BLaER1 treated with 17β-estradiol and CSF1 and Interleukin-3, amounts not matched to agents 10 nM and 100 nM (cell line): ENCODE data around the gene SLC49A4.
A peak's percentile ranks its signal among the peaks of the same experiment; 100 is the strongest.

Experiments
- H3K27ac ChIP-seq, 11 experiments: shearing (Covaris generic); formaldehyde crosslinking; 2 replicates each; pipeline ENCODE4 v1.8.1; 2022
- H3K27me3 ChIP-seq, 11 experiments: shearing (Covaris generic); formaldehyde crosslinking; 2 replicates each; pipeline ENCODE4 v1.8.1; 2022
- H3K36me3 ChIP-seq, 11 experiments: shearing (Covaris generic); formaldehyde crosslinking; 2 replicates each; pipeline ENCODE4 v1.8.1; 2022
- H3K4me1 ChIP-seq, 10 experiments: shearing (Covaris generic); formaldehyde crosslinking; 2 replicates each; pipeline ENCODE4 v1.8.1; 2022
- H3K4me2 ChIP-seq, 11 experiments: shearing (Covaris generic); formaldehyde crosslinking; 2 replicates each; pipeline ENCODE4 v1.8.1; 2022
- H3K4me3 ChIP-seq, 10 experiments: shearing (Covaris generic); formaldehyde crosslinking; 2 replicates each; pipeline ENCODE4 v1.8.1; 2022
- H3K9ac ChIP-seq, 11 experiments: shearing (Covaris generic); formaldehyde crosslinking; 2 replicates each; pipeline ENCODE4 v1.8.1; 2022
- H3K9me3 ChIP-seq, 11 experiments: shearing (Covaris generic); formaldehyde crosslinking; replicated peaks in 1 of 11; 2 replicates each; pipeline ENCODE4 v1.8.1; 2022
- H4K20me1 ChIP-seq, 11 experiments: shearing (Covaris generic); formaldehyde crosslinking; 2 replicates each; pipeline ENCODE4 v1.8.1; 2022
- Cebpa-rat ChIP-seq, 11 experiments: shearing (Covaris generic); IDR thresholded peaks; 2 replicates each; pipeline ENCODE4 v1.8.1; 2022

The SLC49A4 gene

DNA sequence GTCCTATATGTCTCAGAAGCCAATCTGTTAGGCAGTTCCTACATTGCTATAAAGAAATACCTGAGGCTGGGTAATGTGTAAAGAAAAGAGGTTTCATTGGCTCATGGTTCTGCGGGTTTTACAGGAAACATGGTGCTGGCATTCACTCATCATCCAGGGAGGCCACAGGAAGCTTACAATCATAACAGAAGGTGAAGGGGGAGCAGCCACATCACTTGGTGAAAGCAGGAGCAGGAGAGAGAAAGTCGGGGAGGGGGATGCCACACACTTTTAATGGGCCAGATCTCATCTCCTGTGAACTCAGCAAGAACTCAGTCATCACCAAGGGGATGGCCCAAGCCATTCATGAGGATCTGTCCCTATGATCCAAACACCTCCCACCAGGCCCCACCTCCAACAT, 9.1 kb downstream of the SLC49A4 start:
- Histone ChIP-seq H3K27me3 (no peaks in the 10 kb centered on the region), H3K4me2 (no peak overlapping the region), H4K20me1 (peaks cover 0 to 37% (median 0%) of the 10 kb centered on the region in 11 experiments; a peak in 2 of 22 replicates), H3K9ac (no peak overlapping the region), H3K27ac (no peak overlapping the region), H3K9me3 (no peaks in the 10 kb centered on the region), H3K4me1 (peaks cover 0 to 15% (median 0%) of the 10 kb centered on the region in 10 experiments; a peak in 4 of 20 replicates), H3K4me3 (no peak overlapping the region), H3K36me3 (peaks cover 0 to 31% (median 0%) of the 10 kb centered on the region in 11 experiments; a peak in 7 of 22 replicates)
- TF ChIP-seq Cebpa-rat (IDR thresholded peaks at IDR 0.05) = no peak

GRCh38 chr3:122810734-122811133, 15.9 kb downstream of the SLC49A4 start:
- peaks cover 0 to 15% (median 0%) of the 10 kb centered on the region in 11 experiments; a peak in 2 of 22 replicates for H4K20me1 ChIP-seq
- H3K27me3 ChIP-seq = no peaks in the 10 kb centered on the region
- no peak overlapping the region for H3K4me3 ChIP-seq
- no peak overlapping the region for H3K9ac ChIP-seq
- no peak overlapping the region for H3K27ac ChIP-seq
- TF ChIP-seq Cebpa-rat (IDR thresholded peaks at IDR 0.05) = no peak
- H3K36me3 ChIP-seq = peaks cover 0 to 74% (median 0%) of the 10 kb centered on the region in 11 experiments; a peak in 6 of 22 replicates
- H3K4me1 ChIP-seq = no peaks in the 10 kb centered on the region
- H3K9me3 ChIP-seq = no peaks in the 10 kb centered on the region
- H3K4me2 ChIP-seq = no peak overlapping the region

DNA sequence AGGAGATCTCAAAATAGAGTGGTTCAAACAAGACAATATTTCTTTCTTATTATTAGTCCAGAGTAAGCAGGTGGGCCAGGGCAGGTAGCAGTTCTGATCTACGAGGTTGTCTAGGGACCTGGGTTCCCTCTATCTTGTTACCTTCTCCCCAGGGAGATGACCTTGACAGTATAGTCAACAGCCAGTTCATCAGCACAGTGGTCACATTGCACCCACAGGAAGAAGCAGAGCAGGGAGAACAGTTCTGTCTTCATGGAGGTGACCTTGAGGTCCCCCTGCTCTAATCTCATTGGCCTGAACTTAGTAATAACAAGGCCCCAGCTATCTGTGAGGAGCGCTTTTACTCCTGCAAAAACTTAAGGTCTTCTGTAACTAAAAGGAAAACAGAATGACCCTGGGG, 21.7 kb downstream of the SLC49A4 start:
- no peak for TF ChIP-seq Cebpa-rat (IDR thresholded peaks at IDR 0.05)
- H3K4me1 ChIP-seq = no peaks in the 10 kb centered on the region
- H3K9ac ChIP-seq = no peak overlapping the region
- H4K20me1 ChIP-seq = peaks cover 0 to 1% (median 0%) of the 10 kb centered on the region in 11 experiments; a peak in 1 of 22 replicates
- H3K27me3 ChIP-seq = no peaks in the 10 kb centered on the region
- H3K4me3 ChIP-seq = no peak overlapping the region
- H3K27ac ChIP-seq = no peak overlapping the region
- peaks cover 0 to 7% (median 5%) of the 10 kb centered on the region in 11 experiments; a peak in 6 of 22 replicates for H3K9me3 ChIP-seq
- no peak overlapping the region for H3K4me2 ChIP-seq
- H3K36me3 ChIP-seq = peaks cover 0 to 57% (median 0%) of the 10 kb centered on the region in 11 experiments; a peak in 7 of 22 replicates

DNA sequence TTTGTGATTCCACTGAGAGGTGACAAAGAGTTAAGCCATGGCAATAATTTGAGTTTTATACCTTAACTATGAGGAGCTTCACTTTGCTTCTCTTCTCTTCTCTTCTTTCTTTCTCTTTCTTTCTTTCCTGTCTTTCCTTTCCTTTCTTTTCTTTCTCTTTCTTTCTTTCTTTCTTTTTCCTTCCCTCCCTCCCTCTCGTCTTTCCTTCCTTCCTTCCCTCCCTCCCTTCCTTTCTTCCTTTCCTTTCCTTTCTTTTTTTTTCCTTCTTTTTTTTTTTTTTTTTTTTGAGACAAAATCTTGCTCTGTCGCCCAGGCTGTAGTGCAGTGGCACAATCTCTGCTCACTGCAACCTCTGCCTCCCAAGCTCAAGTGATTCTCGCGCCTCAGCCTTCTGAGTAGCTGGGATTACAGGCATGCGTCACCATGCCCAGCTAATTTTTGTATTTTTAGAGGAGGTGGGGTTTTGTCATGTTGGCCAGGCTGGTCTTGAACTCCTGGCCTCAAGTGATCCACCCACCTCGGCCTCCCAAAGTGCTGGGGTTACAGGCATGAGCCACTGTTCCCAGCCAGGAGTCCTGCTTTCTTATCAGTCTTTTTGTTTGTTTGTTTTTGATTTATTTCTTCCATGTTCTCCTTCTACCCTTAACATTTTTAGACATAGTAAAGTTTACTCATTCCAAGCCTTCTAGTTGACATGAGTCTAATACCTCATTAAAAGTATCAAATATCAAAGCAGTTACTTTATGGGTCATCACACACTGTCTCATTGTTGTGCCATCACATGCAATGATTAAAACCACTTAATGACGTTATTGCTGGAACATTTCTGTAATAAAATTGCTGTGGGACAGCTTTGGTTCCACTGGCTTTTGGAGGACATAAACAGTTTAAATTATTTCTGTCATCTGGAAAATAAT, 29.9 kb downstream of the SLC49A4 start:
- Histone ChIP-seq H4K20me1 (no peaks in the 10 kb centered on the region), H3K27me3 (no peaks in the 10 kb centered on the region), H3K4me1 (peaks cover 0 to 54% (median 0%) of the 10 kb centered on the region in 10 experiments; a peak in 6 of 20 replicates), H3K9me3 (peaks cover 0 to 7% (median 5%) of the 10 kb centered on the region in 11 experiments; a peak in 6 of 22 replicates), H3K36me3 (peaks cover 6 to 53% (median 13%) of the 10 kb centered on the region in 11 experiments; a peak in 16 of 22 replicates), H3K4me2 (peak overlapping the region in 3 of 11 experiments; percentile 33 to 87 (median 71); a peak in 5 of 22 replicates), H3K4me3 (no peak overlapping the region), H3K27ac (peak overlapping the region in 3 of 11 experiments; percentile 64 to 81 (median 79); a peak in 6 of 22 replicates), H3K9ac (peak overlapping the region in 2 of 11 experiments; percentile 35 to 50; a peak in 2 of 22 replicates)
- TF ChIP-seq Cebpa-rat (IDR thresholded peaks at IDR 0.05) = no peak

GRCh38 chr3:122825460-122825859, 30.6 kb downstream of the SLC49A4 start:
- H4K20me1 ChIP-seq = no peaks in the 10 kb centered on the region
- H3K27ac ChIP-seq = peak overlapping the region in 3 of 11 experiments; percentile 64 to 81 (median 79); a peak in 6 of 22 replicates
- H3K9me3 ChIP-seq = peaks cover 0 to 6% (median 4%) of the 10 kb centered on the region in 11 experiments; a peak in 6 of 22 replicates
- peaks cover 0 to 54% (median 0%) of the 10 kb centered on the region in 10 experiments; a peak in 6 of 20 replicates for H3K4me1 ChIP-seq
- TF ChIP-seq Cebpa-rat (IDR thresholded peaks at IDR 0.05) = no peak
- peak overlapping the region in 3 of 11 experiments; percentile 33 to 87 (median 71); a peak in 6 of 22 replicates for H3K4me2 ChIP-seq
- H3K27me3 ChIP-seq = no peaks in the 10 kb centered on the region
- peaks cover 6 to 49% (median 13%) of the 10 kb centered on the region in 11 experiments; a peak in 16 of 22 replicates for H3K36me3 ChIP-seq
- peak overlapping the region in 3 of 11 experiments; percentile 22 to 72 (median 47); a peak in 4 of 22 replicates for H3K9ac ChIP-seq
- no peak overlapping the region for H3K4me3 ChIP-seq

DNA sequence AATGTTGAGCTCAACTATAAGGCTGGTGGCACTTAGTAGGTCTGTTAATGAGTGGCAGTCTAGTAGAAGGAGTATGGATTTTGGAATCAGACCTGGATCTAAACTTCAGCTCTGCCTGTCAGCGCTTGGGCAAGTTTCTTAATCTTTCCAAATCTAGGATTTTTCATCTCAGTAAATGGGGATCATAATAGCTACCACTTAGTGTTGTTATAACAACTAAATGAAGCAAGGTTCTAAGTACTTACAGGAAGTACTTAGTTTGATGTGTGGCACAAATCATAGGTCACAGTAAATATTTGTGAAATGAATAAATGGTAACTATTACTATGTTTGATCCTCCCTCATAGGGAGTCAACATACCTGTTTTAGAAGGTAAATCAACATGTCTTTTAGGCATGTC, 31.4 kb downstream of the SLC49A4 start:
- H3K4me2 ChIP-seq = peak overlapping the region in 2 of 11 experiments; percentile 71 to 87; a peak in 5 of 22 replicates
- TF ChIP-seq Cebpa-rat (IDR thresholded peaks at IDR 0.05) = no peak
- H3K27ac ChIP-seq = peak overlapping the region in 3 of 11 experiments; percentile 64 to 81 (median 79); a peak in 6 of 22 replicates
- no peaks in the 10 kb centered on the region for H3K27me3 ChIP-seq
- peaks cover 0 to 54% (median 0%) of the 10 kb centered on the region in 10 experiments; a peak in 6 of 20 replicates for H3K4me1 ChIP-seq
- H4K20me1 ChIP-seq = no peaks in the 10 kb centered on the region
- H3K36me3 ChIP-seq = peaks cover 6 to 41% (median 13%) of the 10 kb centered on the region in 11 experiments; a peak in 15 of 22 replicates
- H3K9me3 ChIP-seq = no peaks in the 10 kb centered on the region
- H3K4me3 ChIP-seq = no peak overlapping the region
- peak overlapping the region in 2 of 11 experiments; percentile 47 to 72; a peak in 2 of 22 replicates for H3K9ac ChIP-seq

DNA sequence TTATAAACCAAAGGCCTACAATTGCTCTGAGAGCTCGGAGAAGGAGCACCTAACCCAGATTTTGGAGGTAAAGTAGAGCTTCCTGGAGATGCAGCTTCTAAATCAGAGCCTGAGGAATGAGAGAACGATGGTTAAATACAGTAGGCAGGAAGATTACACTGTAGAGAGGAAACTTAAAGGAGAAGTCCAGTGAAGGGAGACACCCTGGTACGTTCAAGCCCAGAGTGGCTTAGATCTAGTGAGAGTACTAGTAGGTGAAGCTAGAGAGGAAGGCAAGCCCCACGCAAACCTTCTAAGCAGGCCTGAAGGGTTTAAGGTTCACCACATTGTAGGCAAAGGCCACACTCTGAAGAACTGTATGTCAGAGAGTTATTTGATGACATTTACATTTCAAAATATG, 33.4 kb downstream of the SLC49A4 start:
- TF ChIP-seq Cebpa-rat (IDR thresholded peaks at IDR 0.05) = no peak
- Histone ChIP-seq H3K36me3 (peaks cover 6 to 47% (median 19%) of the 10 kb centered on the region in 11 experiments; a peak in 17 of 22 replicates), H3K4me1 (peaks cover 0 to 45% (median 0%) of the 10 kb centered on the region in 10 experiments; a peak in 6 of 20 replicates), H3K27ac (peak overlapping the region in 2 of 11 experiments; percentile 3 to 15; a peak in 1 of 22 replicates), H3K9me3 (no peaks in the 10 kb centered on the region), H3K9ac (peak overlapping the region in 1 of 11 experiments; percentile 20; a peak in 1 of 22 replicates), H3K27me3 (no peaks in the 10 kb centered on the region), H3K4me3 (no peak overlapping the region), H4K20me1 (no peaks in the 10 kb centered on the region), H3K4me2 (peak overlapping the region in 2 of 11 experiments; percentile 7 to 51; a peak in 3 of 22 replicates)

- Histone ChIP-seq H3K9me3 (peaks cover 0 to 8% (median 6%) of the 10 kb centered on the region in 11 experiments; a peak in 10 of 22 replicates), H3K27me3 (no peaks in the 10 kb centered on the region), H3K4me1 (no peaks in the 10 kb centered on the region), H3K27ac (no peak overlapping the region), H3K9ac (no peak overlapping the region), H4K20me1 (no peaks in the 10 kb centered on the region), H3K4me2 (no peak overlapping the region), H3K36me3 (peaks cover 0 to 33% (median 8%) of the 10 kb centered on the region in 11 experiments; a peak in 13 of 22 replicates), H3K4me3 (no peak overlapping the region)
- TF ChIP-seq Cebpa-rat (IDR thresholded peaks at IDR 0.05) = no peak
These were observed 40.7 kb downstream of the SLC49A4 start for GRCh38 chr3:122835590-122835989.
